ENCODE measurements around the gene DIAPH3. TPM values are rescaled to one million over a fixed set of nuclear protein-coding genes. Genes with fewer than 3 reads are reported as not detected.

Gene DIAPH3
- total and polyA plus RNA-seq, 2 donors (not counting 1 experiment from before 2014, with no cell fraction given): 0.03 to 0.10 TPM

DNA sequence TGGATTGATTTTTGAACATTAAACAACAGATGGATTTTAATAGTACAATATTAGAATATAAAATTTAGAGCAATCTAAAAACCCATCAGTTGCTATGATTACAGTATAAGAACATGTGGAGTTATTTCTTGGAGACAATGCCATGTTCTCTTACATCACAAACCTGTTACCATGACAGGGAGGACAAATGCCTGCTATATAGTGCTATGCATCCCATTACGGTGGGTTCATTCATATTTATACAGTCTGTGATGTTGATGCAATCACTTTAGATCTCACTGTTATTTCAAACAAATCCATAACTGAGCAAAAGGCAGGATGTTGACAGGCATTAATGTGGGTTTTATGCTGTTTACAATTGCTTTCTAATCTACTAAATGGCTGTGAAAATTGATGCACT lies 467.5 kb downstream of the DIAPH3 start:
- H2AFZ ChIP-seq (ENCODE audit: insufficient read depth, low read depth, low read length, poor library complexity, severe bottlenecking): no peak overlapping the region
- no peaks in the 10 kb centered on the region for H3K79me2 ChIP-seq (ENCODE audit: control insufficient read depth, insufficient read depth, low read length)
- ATAC-seq (ENCODE audit: low read depth) (no peak), DNase-seq (no peak)
- no peak overlapping the region for H3K4me3 ChIP-seq (ENCODE audit: control extremely low read depth in 1 of 5, extremely low read depth in 1 of 5, insufficient read depth in 1 of 5, low read depth in 2 of 5, low read length in 4 of 5)
- H3K4me1 ChIP-seq (ENCODE audit: control insufficient read depth in 2 of 2, insufficient read depth in 2 of 2, low read length in 2 of 2): no peaks in the 10 kb centered on the region
- Mint-ChIP-seq H3K27ac (no peak overlapping the region), H3K4me3 (no peak overlapping the region), H3K9me3 (ENCODE audit: insufficient read depth) (no peaks in the 10 kb centered on the region), H3K27me3 (no peaks in the 10 kb centered on the region), H3K4me1 (no peaks in the 10 kb centered on the region)
- H3K4me2 ChIP-seq (replicated peaks; ENCODE audit: low read depth, low read length, poor library complexity, severe bottlenecking): no peak overlapping the region
- no peak for TF ChIP-seq EZH2 (IDR thresholded peaks at IDR 0.05; ENCODE audit: borderline replicate concordance, insufficient read depth, low read depth, low read length, poor library complexity, severe bottlenecking)
- TF ChIP-seq, protein P1, sequence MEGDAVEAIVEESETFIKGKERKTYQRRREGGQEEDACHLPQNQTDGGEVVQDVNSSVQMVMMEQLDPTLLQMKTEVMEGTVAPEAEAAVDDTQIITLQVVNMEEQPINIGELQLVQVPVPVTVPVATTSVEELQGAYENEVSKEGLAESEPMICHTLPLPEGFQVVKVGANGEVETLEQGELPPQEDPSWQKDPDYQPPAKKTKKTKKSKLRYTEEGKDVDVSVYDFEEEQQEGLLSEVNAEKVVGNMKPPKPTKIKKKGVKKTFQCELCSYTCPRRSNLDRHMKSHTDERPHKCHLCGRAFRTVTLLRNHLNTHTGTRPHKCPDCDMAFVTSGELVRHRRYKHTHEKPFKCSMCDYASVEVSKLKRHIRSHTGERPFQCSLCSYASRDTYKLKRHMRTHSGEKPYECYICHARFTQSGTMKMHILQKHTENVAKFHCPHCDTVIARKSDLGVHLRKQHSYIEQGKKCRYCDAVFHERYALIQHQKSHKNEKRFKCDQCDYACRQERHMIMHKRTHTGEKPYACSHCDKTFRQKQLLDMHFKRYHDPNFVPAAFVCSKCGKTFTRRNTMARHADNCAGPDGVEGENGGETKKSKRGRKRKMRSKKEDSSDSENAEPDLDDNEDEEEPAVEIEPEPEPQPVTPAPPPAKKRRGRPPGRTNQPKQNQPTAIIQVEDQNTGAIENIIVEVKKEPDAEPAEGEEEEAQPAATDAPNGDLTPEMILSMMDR (IDR thresholded peaks at IDR 0.05): no peak
- CTCF ChIA-PET: no interaction called here
- POLR2A ChIA-PET: no interaction called here
- H3K9ac ChIP-seq (ENCODE audit: low read length): no peak overlapping the region
- H3K9me3 ChIP-seq (ENCODE audit: control extremely low read depth in 1 of 3, control insufficient read depth in 2 of 3, insufficient read depth in 1 of 3, low read length in 2 of 3): no peaks in the 10 kb centered on the region
- H3K27me3 ChIP-seq (replicated peaks in 1 of 4; ENCODE audit: control extremely low read depth in 1 of 4, control insufficient read depth in 3 of 4, insufficient read depth in 4 of 4, low read length in 3 of 4): no peaks in the 10 kb centered on the region
- no peaks in the 10 kb centered on the region for H4K20me1 ChIP-seq (ENCODE audit: control insufficient read depth, insufficient read depth, low read length, poor library complexity, severe bottlenecking)
- intact Hi-C loops (cut with micrococcal nuclease): no loop called here
- no peaks in the 10 kb centered on the region for H3K36me3 ChIP-seq (replicated peaks in 1 of 2; ENCODE audit: control extremely low read depth in 1 of 2, control insufficient read depth in 1 of 2, extremely low read depth in 1 of 2, insufficient read depth in 2 of 2, low read length in 1 of 2)
- no CpG with 5 or more reads among the region's 1 CpG for WGBS (ENCODE audit: insufficient coverage)
- no peak overlapping the region for H3K27ac ChIP-seq (ENCODE audit: low read length in 2 of 2)

DNA sequence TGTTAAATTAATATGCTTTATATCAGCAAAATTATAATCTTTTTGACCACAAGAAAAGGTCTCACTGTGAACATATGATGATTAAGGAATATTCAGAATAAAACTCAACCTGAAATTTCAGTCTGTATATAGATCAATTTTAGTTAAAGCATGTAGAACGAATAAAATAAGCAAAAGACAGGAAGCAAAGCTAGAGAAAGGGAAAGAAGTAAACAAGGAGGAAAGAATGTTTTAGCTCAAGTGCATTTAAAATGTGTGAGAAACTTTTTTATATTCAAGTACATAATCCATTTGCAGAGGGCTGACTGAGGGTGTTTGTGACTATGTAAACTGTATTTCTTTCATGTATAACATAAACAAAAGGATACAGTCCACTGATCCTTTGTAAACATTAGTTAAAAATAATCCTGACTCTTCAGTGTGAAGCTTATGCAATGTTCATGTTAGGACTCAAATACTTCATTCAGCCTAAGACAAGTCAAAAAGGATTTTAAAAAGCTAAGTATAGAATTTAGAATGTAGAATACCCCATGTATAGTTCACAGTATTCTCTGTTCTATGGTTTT lies 472.1 kb downstream of the DIAPH3 start:
- H3K27me3 ChIP-seq (replicated peaks in 1 of 4; ENCODE audit: control extremely low read depth in 1 of 4, control insufficient read depth in 3 of 4, insufficient read depth in 4 of 4, low read length in 3 of 4): no peaks in the 10 kb centered on the region
- H3K36me3 ChIP-seq (replicated peaks in 1 of 2; ENCODE audit: control extremely low read depth in 1 of 2, control insufficient read depth in 1 of 2, extremely low read depth in 1 of 2, insufficient read depth in 2 of 2, low read length in 1 of 2): no peaks in the 10 kb centered on the region
- H3K4me1 Mint-ChIP-seq: no peaks in the 10 kb centered on the region
- no CpG with 5 or more reads among the region's 1 CpG for WGBS (ENCODE audit: insufficient coverage)
- H3K4me3 Mint-ChIP-seq: no peak overlapping the region
- H2AFZ ChIP-seq (ENCODE audit: insufficient read depth, low read depth, low read length, poor library complexity, severe bottlenecking): no peak overlapping the region
- no peaks in the 10 kb centered on the region for H3K9me3 ChIP-seq (ENCODE audit: control extremely low read depth in 1 of 3, control insufficient read depth in 2 of 3, insufficient read depth in 1 of 3, low read length in 2 of 3)
- no peak overlapping the region for H3K27ac ChIP-seq (ENCODE audit: low read length in 2 of 2)
- DNase-seq (no peak), ATAC-seq (ENCODE audit: low read depth) (no peak)
- CTCF ChIA-PET: no interaction called here
- intact Hi-C loops (cut with micrococcal nuclease): no loop called here
- H4K20me1 ChIP-seq (ENCODE audit: control insufficient read depth, insufficient read depth, low read length, poor library complexity, severe bottlenecking): no peaks in the 10 kb centered on the region
- no peak overlapping the region for H3K27ac Mint-ChIP-seq
- H3K4me3 ChIP-seq (ENCODE audit: control extremely low read depth in 1 of 5, extremely low read depth in 1 of 5, insufficient read depth in 1 of 5, low read depth in 2 of 5, low read length in 4 of 5): no peak overlapping the region
- H3K79me2 ChIP-seq (ENCODE audit: control insufficient read depth, insufficient read depth, low read length): no peaks in the 10 kb centered on the region
- H3K4me1 ChIP-seq (ENCODE audit: control insufficient read depth in 2 of 2, insufficient read depth in 2 of 2, low read length in 2 of 2): no peaks in the 10 kb centered on the region
- no peaks in the 10 kb centered on the region for H3K9me3 Mint-ChIP-seq (ENCODE audit: insufficient read depth)
- H3K9ac ChIP-seq (ENCODE audit: low read length): no peak overlapping the region
- POLR2A ChIA-PET: no interaction called here
- H3K4me2 ChIP-seq (replicated peaks; ENCODE audit: low read depth, low read length, poor library complexity, severe bottlenecking): no peak overlapping the region
- H3K27me3 Mint-ChIP-seq: no peaks in the 10 kb centered on the region
- no peak for TF ChIP-seq EZH2 (IDR thresholded peaks at IDR 0.05; ENCODE audit: borderline replicate concordance, insufficient read depth, low read depth, low read length, poor library complexity, severe bottlenecking)
- TF ChIP-seq, protein P1 (IDR thresholded peaks at IDR 0.05): no peak
